GM23338 (cell line): Measurements from ENCODE around the gene TMEM200C. TPM values are rescaled to one million over a fixed set of nuclear protein-coding genes. Genes with fewer than 3 reads are reported as not detected.

Experiments
- ATAC-seq: fragments of 200-7000 bp; cut with Tn5 transposase; 3 replicates; pipeline ENCODE4 v1.9.1; 2020
- DNase-seq: peaks from one replicate; pipeline ENCODE4 v3.0.0-alpha.2; 2015; ENCODE audit warnings: low spot score
- H2AFZ ChIP-seq: fragments of 200-600 bp; sonication (generic); 2 replicates; pipeline ENCODE4 v1.8.0; 2016; ENCODE audit warnings: antibody characterized with exemption, mild to moderate bottlenecking, moderate library complexity
- H3F3A ChIP-seq: fragments of 200-600 bp; sonication (generic); replicated peaks from 2 replicates; pipeline ENCODE4 v1.8.0; 2017; ENCODE audit warnings: antibody characterized with exemption, mixed run types, low read depth
- H3K27ac ChIP-seq: fragments of 200-600 bp; sonication (generic); 2 replicates; pipeline ENCODE4 v1.6.1; 2016; ENCODE audit warnings: low read depth
- H3K27me3 ChIP-seq: fragments of 200-600 bp; sonication (generic); 2 replicates; pipeline ENCODE4 v1.8.0; 2016; ENCODE audit warnings: mild to moderate bottlenecking, mixed run types, moderate library complexity; ENCODE audit not compliant: insufficient read depth
- H3K36me3 ChIP-seq: fragments of 200-600 bp; sonication (generic); 2 replicates; pipeline ENCODE4 v1.8.0; 2016; ENCODE audit warnings: mild to moderate bottlenecking; ENCODE audit not compliant: insufficient read depth
- H3K4me1 ChIP-seq: fragments of 200-600 bp; sonication (generic); 2 replicates; pipeline ENCODE4 v1.8.0; 2016; ENCODE audit warnings: mild to moderate bottlenecking, moderate library complexity; ENCODE audit not compliant: insufficient read depth
- H3K4me2 ChIP-seq: fragments of 200-600 bp; sonication (generic); 2 replicates; pipeline ENCODE4 v1.7.1; 2017; ENCODE audit warnings: mixed run types
- H3K4me3 ChIP-seq: fragments of 200-600 bp; sonication (generic); 2 replicates; pipeline ENCODE4 v1.6.1; 2016; ENCODE audit warnings: mixed run types
- H3K79me2 ChIP-seq: fragments of 200-600 bp; sonication (generic); replicated peaks from 2 replicates; pipeline ENCODE4 v1.8.0; 2017; ENCODE audit warnings: mild to moderate bottlenecking; ENCODE audit not compliant: insufficient read depth
- H3K9me2 ChIP-seq: fragments of 200-600 bp; sonication (generic); 2 replicates; pipeline ENCODE4 v1.8.0; 2017; ENCODE audit not compliant: insufficient read depth
- H4K20me1 ChIP-seq: fragments of 200-600 bp; sonication (generic); replicated peaks from 2 replicates; pipeline ENCODE4 v1.8.0; 2017; ENCODE audit warnings: mild to moderate bottlenecking; ENCODE audit not compliant: insufficient read depth
- H3K27ac Mint-ChIP-seq: 2 replicates; pipeline ENCODE4 v1.8.0; 2020; ENCODE audit warnings: inconsistent platforms, mild to moderate bottlenecking, moderate library complexity, mixed read lengths
- H3K27me3 Mint-ChIP-seq: 3 replicates; pipeline ENCODE4 v1.8.0; 2022; ENCODE audit warnings: low read depth, mild to moderate bottlenecking, moderate library complexity, mixed read lengths, inconsistent platforms; ENCODE audit not compliant: insufficient read depth, poor library complexity
- H3K36me3 Mint-ChIP-seq: 3 replicates; pipeline ENCODE4 v1.8.0; 2021; ENCODE audit warnings: low read depth, mild to moderate bottlenecking, inconsistent platforms, moderate library complexity, mixed read lengths
- H3K4me1 Mint-ChIP-seq: 3 replicates; pipeline ENCODE4 v1.8.0; 2020; ENCODE audit warnings: mild to moderate bottlenecking, inconsistent platforms, mixed read lengths
- H3K4me3 Mint-ChIP-seq: 3 replicates; pipeline ENCODE4 v1.8.0; 2021; ENCODE audit warnings: moderate library complexity, mild to moderate bottlenecking, inconsistent platforms, mixed read lengths
- H3K9me3 Mint-ChIP-seq: 3 replicates; pipeline ENCODE4 v1.8.0; 2020; ENCODE audit warnings: moderate library complexity, mild to moderate bottlenecking, inconsistent platforms, mixed read lengths
- CREB1 ChIP-seq: fragments of 250-450 bp; sonication (Bioruptor Pico); IDR thresholded peaks from 2 replicates; pipeline ENCODE4 v1.5.0; 2020; ENCODE audit warnings: low read depth, mild to moderate bottlenecking, moderate library complexity
- CTCF ChIP-seq, 2 experiments: fragments of 200-600 bp in 1 of 2; sonication (generic) in 1 of 2; conservative IDR thresholded peaks; 2 replicates each; pipeline versions ENCODE4 v1.5.1 to v1.6.1; 2016 to 2017; ENCODE audit warnings: antibody characterized with exemption in 2 of 2, low read depth in 2 of 2, mild to moderate bottlenecking in 2 of 2, moderate library complexity in 1 of 2
- ETS1 ChIP-seq: IDR thresholded peaks from 2 replicates; pipeline ENCODE4 v1.6.1; 2016; ENCODE audit warnings: antibody characterized with exemption
- EZH2 ChIP-seq: fragments of 200-600 bp; sonication (generic); IDR thresholded peaks from one replicate; pipeline ENCODE4 v1.8.0; 2017; ENCODE audit warnings: antibody characterized with exemption, mild to moderate bottlenecking, low read depth; ENCODE audit not compliant: unreplicated experiment
- EZH2phosphoT487 ChIP-seq: fragments of 200-600 bp; sonication (generic); IDR thresholded peaks from one replicate; pipeline ENCODE4 v1.8.1; 2018; ENCODE audit warnings: antibody characterized with exemption; ENCODE audit not compliant: unreplicated experiment
- JUNB ChIP-seq: IDR thresholded peaks from one replicate; pipeline ENCODE4 v1.6.1; 2016; ENCODE audit warnings: antibody characterized with exemption; ENCODE audit not compliant: unreplicated experiment
- NANOG ChIP-seq: IDR thresholded peaks from 2 replicates; pipeline ENCODE4 v1.6.1; 2016; ENCODE audit warnings: antibody characterized with exemption, borderline replicate concordance
- POLR2AphosphoS5 ChIP-seq: IDR thresholded peaks from 2 replicates; pipeline ENCODE4 v1.6.1; 2016; ENCODE audit warnings: antibody characterized with exemption, low read depth
- REST ChIP-seq: IDR thresholded peaks from one replicate; pipeline ENCODE4 v1.6.1; 2018; ENCODE audit warnings: antibody characterized with exemption; ENCODE audit not compliant: unreplicated experiment
- STAT1 ChIP-seq: IDR thresholded peaks from one replicate; pipeline ENCODE4 v1.6.1; 2016; ENCODE audit warnings: antibody characterized with exemption; ENCODE audit not compliant: unreplicated experiment
- ZNF114 ChIP-seq: fragments of 250-450 bp; sonication (Bioruptor Pico); IDR thresholded peaks from 2 replicates; pipeline ENCODE4 v1.5.0; 2020; ENCODE audit warnings: mild to moderate bottlenecking, moderate library complexity
- ZNF331 ChIP-seq: fragments of 250-450 bp; sonication (Bioruptor Pico); IDR thresholded peaks from 2 replicates; pipeline ENCODE4 v1.5.0; 2020; ENCODE audit warnings: low read depth, mild to moderate bottlenecking, moderate library complexity
- ZNF462 ChIP-seq: fragments of 250-450 bp; sonication (Bioruptor Pico); IDR thresholded peaks from 2 replicates; pipeline ENCODE4 v1.5.0; 2020; ENCODE audit warnings: mild to moderate bottlenecking, moderate library complexity
- polyA plus RNA-seq: library from polyadenylated mRNA; unstranded; fragments of >200 nt; fragmentation: Nextera tagmentation; extraction: Ambion mirVana; gene quantifications from 2 replicates; pipeline ENCODE4 v1.2.1, GENCODE V29; 2016
- total RNA-seq: library from RNA; depleted of rRNA; stranded (reverse); fragments of >200 nt; shearing (Covaris generic); gene quantifications from 2 replicates; pipeline ENCODE4 v1.2.3, GENCODE V29; 2014

The TMEM200C gene
- total and polyA plus RNA-seq, 2 experiments from 2014 or later, result 0.53 to 6.1 TPM

- Histone ChIP-seq H3K36me3 (no peaks in the 10 kb centered on the region), H3K9me2 (no peaks in the 10 kb centered on the region), H2AFZ (no peak overlapping the region), H3K79me2 (no peaks in the 10 kb centered on the region), H3K4me2 (no peak overlapping the region), H3K27ac (no peak overlapping the region), H3K4me3 (no peak overlapping the region), H3K27me3 (no peaks in the 10 kb centered on the region), H3K4me1 (peaks cover 15% of the 10 kb centered on the region; the same call in 1 of the 2 replicates), H3F3A (no peaks in the 10 kb centered on the region), H4K20me1 (no peaks in the 10 kb centered on the region)
- Mint-ChIP-seq H3K27me3 (no peaks in the 10 kb centered on the region), H3K4me3 (no peak overlapping the region), H3K36me3 (peaks cover 8% of the 10 kb centered on the region; the same call in 2 of the 3 replicates), H3K9me3 (no peaks in the 10 kb centered on the region), H3K4me1 (peaks cover 33% of the 10 kb centered on the region), H3K27ac (no peak overlapping the region)
- DNase-seq (no peak), ATAC-seq (no peak)
- TF ChIP-seq CREB1 (CRISPR knock-in tag) (no peak), CTCF (conservative IDR thresholded peaks at IDR 0.05; ENCODE audit: low read depth in 2 of 2) (no peak), JUNB (no peak), REST (no peak), NANOG (no peak), EZH2 (no peak), ETS1 (no peak), POLR2AphosphoS5 (no peak), ZNF114 (CRISPR knock-in tag) (no peak), EZH2phosphoT487 (no peak), ZNF462 (no peak), STAT1 (no peak), ZNF331 (CRISPR knock-in tag) (no peak)
Observed at GRCh38 chr18:5914016-5914415, 18.7 kb upstream of the TMEM200C start.
